HUES64 (cell line): Measurements from ENCODE around the gene YPEL3.
A peak's percentile ranks its signal among the peaks of the same experiment; 100 is the strongest.

Experiments used
- H3K27ac ChIP-seq: 2 replicates; pipeline ENCODE4 v1.7.0; 2013; ENCODE audit warnings: low read depth, low read length, inconsistent platforms
- H3K27me3 ChIP-seq: 2 replicates; pipeline ENCODE4 v1.6.1; 2013; ENCODE audit warnings: mild to moderate bottlenecking, low read length; ENCODE audit not compliant: insufficient read depth
- H3K36me3 ChIP-seq: 2 replicates; pipeline ENCODE4 v1.6.1; 2013; ENCODE audit warnings: mild to moderate bottlenecking, low read length; ENCODE audit not compliant: insufficient read depth
- H3K4me1 ChIP-seq: 2 replicates; pipeline ENCODE4 v1.6.1; 2013; ENCODE audit warnings: mild to moderate bottlenecking, low read length, moderate library complexity; ENCODE audit not compliant: insufficient read depth
- H3K4me3 ChIP-seq: 2 replicates; pipeline ENCODE4 v1.5.1; 2013; ENCODE audit warnings: mild to moderate bottlenecking, low read length, moderate library complexity
- H3K9ac ChIP-seq: 2 replicates; pipeline ENCODE4 v1.6.1; 2013; ENCODE audit warnings: mild to moderate bottlenecking, low read depth, low read length
- H3K9me3 ChIP-seq: 2 replicates; pipeline ENCODE4 v1.6.1; 2013; ENCODE audit warnings: low read depth, low read length; ENCODE audit not compliant: insufficient read depth
- WGBS: fragments of 150-250, 120-280 bp; methylation state at CpG from one replicate; pipeline ENCODE4 v1.1.7; 2013; ENCODE audit warnings: missing lambda C conversion rate; 5-methylcytosine and 5-hydroxymethylcytosine counted together

The YPEL3 gene

DNA sequence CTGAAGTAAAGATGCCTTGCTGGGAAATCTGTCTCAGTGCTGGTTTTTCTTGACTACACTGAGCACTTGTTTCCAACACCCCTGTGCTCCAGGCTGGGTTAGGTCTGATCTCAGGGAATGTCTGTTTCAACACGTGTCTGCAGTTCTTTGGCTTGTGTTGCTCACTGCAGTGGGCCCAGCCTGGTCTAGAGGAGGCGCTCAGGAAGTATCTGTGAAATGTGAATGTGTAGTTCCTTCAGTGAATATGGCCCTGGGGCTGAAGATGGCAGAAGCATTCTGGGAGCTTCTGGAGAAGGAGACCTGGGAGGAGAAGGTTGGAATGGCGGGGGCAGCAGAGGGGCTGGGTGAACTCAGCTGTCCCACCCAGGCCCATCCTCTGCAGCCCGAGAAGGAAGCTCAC, 8.1 kb upstream of the YPEL3 start:
- H3K9me3 ChIP-seq, result no peaks in the 10 kb centered on the region
- no peak overlapping the region for H3K27ac ChIP-seq
- H3K9ac ChIP-seq, result no peak overlapping the region
- H3K36me3 ChIP-seq, result peaks cover 3% of the 10 kb centered on the region; the same call in 1 of the 2 replicates
- H3K4me3 ChIP-seq, result no peak overlapping the region
- H3K4me1 ChIP-seq, result no peaks in the 10 kb centered on the region
- 93% methylated on average over 4 of the region's 4 CpGs for WGBS
- no peaks in the 10 kb centered on the region for H3K27me3 ChIP-seq

DNA sequence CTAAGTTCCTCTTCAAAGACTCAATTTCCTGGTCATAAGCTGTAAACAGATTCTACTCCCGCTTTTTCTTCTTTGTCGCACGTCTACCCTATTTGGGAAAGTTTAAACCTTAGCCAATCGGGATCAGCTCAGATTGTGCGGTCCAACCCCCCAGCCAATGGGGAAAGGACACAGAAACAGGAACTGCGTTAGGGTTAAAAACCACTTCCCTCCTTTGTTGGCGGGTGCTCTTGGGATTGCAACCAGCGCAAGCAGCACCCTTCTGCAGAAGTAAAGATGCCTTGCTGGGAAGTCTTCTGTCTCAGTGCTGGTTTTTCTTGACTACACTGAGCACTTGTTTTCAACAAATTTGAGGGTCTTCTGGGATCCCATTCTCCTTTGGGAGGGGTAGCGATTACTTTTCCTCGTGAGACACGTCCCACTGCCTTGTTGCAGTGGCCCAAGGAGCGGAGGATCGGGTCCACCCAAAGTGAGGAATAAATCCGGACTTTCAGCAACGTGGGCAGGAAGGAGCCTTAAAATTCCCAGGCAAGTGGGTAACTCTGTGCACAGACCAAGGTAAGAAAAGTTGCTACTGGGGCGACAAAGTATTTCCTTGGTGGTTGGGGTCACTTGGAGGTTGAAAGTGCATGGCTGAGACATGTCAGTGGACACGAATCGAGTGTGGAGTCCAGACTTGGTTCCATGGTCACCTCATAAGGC, 1.0 kb upstream of the YPEL3 start:
- Histone ChIP-seq H3K9me3 (peaks cover 21% of the 10 kb centered on the region), H3K9ac (peak overlapping the region; percentile 71; the same call in 1 of the 2 replicates), H3K4me3 (peak overlapping the region; percentile 49), H3K27ac (peak overlapping the region; percentile 83), H3K27me3 (no peaks in the 10 kb centered on the region), H3K4me1 (peaks cover 7% of the 10 kb centered on the region; the same call in 1 of the 2 replicates), H3K36me3 (peaks cover 2% of the 10 kb centered on the region; the same call in 1 of the 2 replicates)
- 95% methylated on average over 18 of the region's 18 CpGs for WGBS

DNA sequence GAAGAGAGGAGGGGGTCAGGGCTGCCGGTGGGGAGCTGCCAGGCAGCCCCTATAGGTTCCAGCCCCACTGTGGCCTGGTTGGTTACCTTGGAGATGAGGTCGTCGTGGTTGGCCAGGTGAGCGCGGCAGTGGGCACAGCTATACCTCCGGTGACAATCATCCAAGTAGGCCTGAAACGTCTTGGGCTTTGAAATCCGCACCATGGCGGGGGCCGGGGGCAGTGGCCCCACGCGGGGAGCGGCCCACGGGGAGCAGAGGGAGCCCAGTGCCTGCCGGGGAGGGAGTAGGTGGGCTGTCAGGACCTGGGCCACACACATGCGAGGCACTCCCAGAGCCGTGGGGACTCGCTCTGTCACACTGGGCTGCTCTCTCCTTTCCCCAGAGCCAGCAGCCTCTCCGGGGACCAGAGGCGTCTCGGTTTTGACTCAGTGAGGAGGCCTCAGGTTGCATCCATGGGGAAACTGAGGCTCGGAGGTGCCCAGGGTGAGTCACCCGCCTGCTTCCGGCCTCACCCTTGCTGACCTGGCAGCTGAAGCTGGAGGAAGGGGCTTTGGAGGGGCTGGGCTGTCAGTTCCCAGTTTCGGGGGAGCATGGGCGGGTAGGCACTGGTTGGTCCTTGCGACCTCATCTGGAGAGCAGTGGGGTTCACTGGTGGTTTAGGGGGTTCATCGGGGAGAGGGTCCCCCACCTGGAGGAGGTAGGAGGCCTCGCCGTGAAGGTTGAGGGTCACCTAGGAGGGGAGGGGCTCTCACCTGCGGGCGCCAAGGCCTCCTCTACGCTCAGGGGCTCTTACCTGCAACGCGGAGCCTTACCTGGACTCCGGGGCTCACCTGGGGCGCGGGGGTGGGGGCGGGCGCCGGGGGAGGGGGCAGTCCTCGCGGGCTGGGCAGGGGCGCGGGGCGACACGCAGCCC, 591 bp downstream of the YPEL3 start:
- WGBS, result 45% methylated on average over 47 of the region's 47 CpGs
- peaks cover 2% of the 10 kb centered on the region; the same call in 1 of the 2 replicates for H3K36me3 ChIP-seq
- H3K4me1 ChIP-seq, result peaks cover 7% of the 10 kb centered on the region; the same call in 1 of the 2 replicates
- peak overlapping the region; percentile 52; the same call in 1 of the 2 replicates for H3K9ac ChIP-seq
- H3K4me3 ChIP-seq, result peak overlapping the region; percentile 50
- H3K9me3 ChIP-seq, result peaks cover 21% of the 10 kb centered on the region
- H3K27me3 ChIP-seq, result no peaks in the 10 kb centered on the region
- H3K27ac ChIP-seq, result peak overlapping the region; percentile 59; the same call in 1 of the 2 replicates

DNA sequence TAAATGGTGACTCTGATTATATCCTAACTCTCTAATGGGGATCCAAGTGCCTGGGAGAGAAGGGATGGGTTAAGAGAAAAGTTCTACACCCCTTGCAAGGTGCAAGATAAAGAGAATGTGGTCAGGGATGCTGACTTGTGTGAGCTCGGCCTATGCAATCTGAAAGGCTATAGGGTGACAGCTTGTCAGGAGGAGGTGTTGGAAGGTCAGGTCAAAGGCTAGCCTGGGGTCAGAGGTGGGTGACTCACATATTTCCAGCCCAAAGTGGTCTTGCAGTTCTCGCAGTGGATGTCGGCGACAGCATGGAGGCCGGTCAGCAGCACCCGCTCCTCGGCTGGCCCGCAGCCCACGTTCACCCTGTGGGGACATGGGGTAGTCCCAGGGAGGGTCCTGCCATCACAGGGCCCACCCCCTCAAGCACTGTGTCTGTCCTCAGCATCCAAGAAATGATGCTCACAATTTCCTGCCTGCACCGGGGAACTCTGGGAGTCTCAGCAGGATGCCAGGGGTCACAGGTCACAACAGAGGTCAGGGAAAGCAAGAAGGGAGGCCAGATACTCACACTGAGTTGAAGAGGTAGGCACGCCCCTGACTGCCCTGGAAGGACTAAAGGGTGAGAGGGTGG, 1.4 kb downstream of the YPEL3 start:
- Histone ChIP-seq H3K9ac (no peak overlapping the region), H3K27ac (no peak overlapping the region), H3K4me3 (no peak overlapping the region), H3K27me3 (no peaks in the 10 kb centered on the region), H3K4me1 (peaks cover 7% of the 10 kb centered on the region; the same call in 1 of the 2 replicates), H3K36me3 (peaks cover 2% of the 10 kb centered on the region; the same call in 1 of the 2 replicates), H3K9me3 (peaks cover 21% of the 10 kb centered on the region)
- 92% methylated on average over 11 of the region's 11 CpGs for WGBS

DNA sequence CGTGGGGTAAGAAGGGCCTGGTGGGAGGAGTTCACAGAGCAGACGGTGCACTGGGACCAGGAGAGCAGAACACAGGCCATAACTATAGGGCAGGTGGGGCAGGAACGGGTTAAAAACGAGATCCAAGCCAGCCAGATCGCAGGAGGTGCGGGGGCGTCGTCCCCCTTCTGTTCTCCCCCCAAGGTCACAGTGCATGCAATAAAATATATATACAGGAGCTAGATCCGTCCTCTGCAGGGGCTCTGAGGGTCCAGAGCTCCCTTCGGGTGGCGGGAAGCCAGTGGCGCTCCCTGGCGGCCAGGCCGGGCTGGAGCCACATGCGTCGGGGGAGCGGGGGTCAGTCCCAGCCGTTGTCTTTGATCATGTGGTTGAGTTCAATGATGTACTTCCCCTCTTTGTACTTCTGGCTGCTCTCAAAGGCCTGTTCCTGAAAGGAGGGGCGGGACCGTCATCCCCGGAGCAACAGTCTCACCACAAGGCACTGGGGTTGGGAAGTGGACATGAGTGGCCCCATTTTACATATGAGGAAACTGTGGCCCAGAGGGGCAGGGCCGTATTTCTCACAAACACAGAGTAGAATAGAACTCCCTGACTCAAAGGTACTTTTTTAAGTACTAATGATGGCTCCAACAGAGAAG, 3.5 kb downstream of the YPEL3 start:
- Histone ChIP-seq H3K9me3 (peaks cover 9% of the 10 kb centered on the region), H3K4me1 (peaks cover 7% of the 10 kb centered on the region; the same call in 1 of the 2 replicates), H3K27ac (peak overlapping the region; percentile 70; the same call in 1 of the 2 replicates), H3K27me3 (no peaks in the 10 kb centered on the region), H3K36me3 (peaks cover 2% of the 10 kb centered on the region; the same call in 1 of the 2 replicates), H3K9ac (peak overlapping the region; percentile 72), H3K4me3 (peak overlapping the region; percentile 73)
- WGBS, result 2% methylated on average over 21 of the region's 22 CpGs

DNA sequence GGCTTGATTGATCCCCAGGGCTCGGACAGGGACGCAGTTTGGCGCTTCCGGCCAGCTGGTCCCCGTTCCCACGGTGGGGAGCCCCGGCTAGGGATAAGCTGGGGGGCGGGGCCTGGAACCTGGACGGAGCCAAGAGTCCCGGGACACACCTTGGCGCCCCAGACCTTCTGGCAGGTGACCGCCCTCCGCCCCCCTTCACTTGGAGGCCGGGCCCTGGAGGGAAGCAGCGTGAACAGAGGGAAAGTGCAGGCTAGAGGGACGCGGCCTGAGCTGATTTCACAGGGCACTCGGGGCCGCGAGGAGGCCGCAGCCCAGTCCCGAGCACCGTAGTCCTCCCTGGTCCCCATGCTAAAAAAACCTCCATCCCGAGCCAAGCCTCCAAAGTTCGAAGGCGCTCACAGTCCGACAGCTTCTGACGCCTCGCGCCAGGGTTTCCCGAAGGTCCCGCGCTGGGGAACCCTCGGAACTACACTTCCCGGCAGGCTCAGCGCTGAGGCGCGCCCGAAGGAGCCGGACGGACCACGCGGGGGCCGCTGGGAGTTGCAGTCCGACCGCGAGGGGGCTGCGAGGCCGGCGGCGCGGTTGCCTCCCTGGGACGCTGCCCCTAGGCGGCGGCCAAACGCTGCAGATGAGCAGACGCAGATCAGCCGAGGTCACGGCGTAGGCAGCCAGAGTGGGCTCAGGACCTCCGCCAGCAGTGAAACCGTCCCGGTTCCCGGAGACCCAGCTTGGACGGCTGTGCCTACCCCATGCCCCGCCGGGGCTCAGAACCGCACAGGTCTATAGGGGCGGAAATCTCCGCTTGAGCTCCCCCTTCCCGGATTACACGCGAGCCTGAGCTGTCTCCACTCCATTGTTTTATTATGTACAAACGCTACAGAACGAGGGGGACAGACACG, 4.3 kb downstream of the YPEL3 start, which contains the start of gene TBX6:
Gene TBX6 (minus strand): TSS at position 451 of the 899 bp plus-strand sequence. CDS start 731 bp downstream, outside the sequence.
- 1% methylated on average over 76 of the region's 76 CpGs for WGBS
- peak within 1 kb of the TSS; percentile 73 for H3K4me3 ChIP-seq
- H3K36me3 ChIP-seq, result peaks cover 6% of the 10 kb centered on the region
- peaks cover 2% of the 10 kb centered on the region; the same call in 1 of the 2 replicates for H3K9me3 ChIP-seq
- H3K27me3 ChIP-seq, result no peaks in the 10 kb centered on the region
- H3K4me1 ChIP-seq, result peaks cover 7% of the 10 kb centered on the region; the same call in 1 of the 2 replicates
- peak within 1 kb of the TSS; percentile 70; the same call in 1 of the 2 replicates for H3K27ac ChIP-seq
- peak within 1 kb of the TSS; percentile 72 for H3K9ac ChIP-seq

DNA sequence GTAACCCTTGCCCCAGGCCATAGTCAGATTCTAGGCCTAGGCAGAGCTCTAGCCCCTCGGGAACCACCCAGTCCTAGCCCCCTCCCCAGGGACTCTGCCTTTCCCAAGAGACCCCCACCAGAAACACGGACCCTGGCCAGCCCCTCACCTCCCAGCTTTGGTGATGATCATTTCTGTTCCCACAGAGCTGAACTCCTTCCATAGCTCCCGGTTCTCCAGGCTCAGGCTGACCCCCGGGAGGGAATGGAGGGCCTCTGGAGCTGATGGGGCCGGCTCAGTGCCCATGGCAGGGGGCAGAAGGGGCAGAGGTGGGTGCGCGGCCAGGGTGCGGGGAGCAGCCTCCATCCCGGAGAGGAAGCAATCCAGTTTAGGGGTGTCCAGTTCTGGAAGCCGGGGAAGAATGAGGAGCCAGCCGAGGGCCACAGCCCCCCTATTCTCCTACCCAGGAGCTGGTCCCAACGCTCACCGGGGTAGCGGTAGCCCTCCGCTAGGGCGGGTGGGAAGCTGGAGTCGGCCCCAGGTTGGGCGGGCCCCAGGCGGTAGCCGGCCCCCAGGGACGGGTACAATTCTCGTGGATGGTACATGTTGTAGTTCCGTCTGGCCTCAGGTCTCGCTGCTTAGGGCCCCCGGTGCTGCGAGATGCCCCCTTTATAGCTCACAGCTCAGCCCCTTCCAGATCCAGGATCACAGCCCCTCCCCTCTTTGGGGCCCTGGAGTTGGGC, 5.2 kb downstream of the YPEL3 start:
- Histone ChIP-seq H3K27me3 (no peaks in the 10 kb centered on the region), H3K4me1 (peaks cover 7% of the 10 kb centered on the region; the same call in 1 of the 2 replicates), H3K4me3 (peak overlapping the region; percentile 73), H3K36me3 (peaks cover 7% of the 10 kb centered on the region), H3K27ac (no peak overlapping the region), H3K9ac (no peak overlapping the region), H3K9me3 (no peaks in the 10 kb centered on the region)
- 76% methylated on average over 26 of the region's 26 CpGs for WGBS

DNA sequence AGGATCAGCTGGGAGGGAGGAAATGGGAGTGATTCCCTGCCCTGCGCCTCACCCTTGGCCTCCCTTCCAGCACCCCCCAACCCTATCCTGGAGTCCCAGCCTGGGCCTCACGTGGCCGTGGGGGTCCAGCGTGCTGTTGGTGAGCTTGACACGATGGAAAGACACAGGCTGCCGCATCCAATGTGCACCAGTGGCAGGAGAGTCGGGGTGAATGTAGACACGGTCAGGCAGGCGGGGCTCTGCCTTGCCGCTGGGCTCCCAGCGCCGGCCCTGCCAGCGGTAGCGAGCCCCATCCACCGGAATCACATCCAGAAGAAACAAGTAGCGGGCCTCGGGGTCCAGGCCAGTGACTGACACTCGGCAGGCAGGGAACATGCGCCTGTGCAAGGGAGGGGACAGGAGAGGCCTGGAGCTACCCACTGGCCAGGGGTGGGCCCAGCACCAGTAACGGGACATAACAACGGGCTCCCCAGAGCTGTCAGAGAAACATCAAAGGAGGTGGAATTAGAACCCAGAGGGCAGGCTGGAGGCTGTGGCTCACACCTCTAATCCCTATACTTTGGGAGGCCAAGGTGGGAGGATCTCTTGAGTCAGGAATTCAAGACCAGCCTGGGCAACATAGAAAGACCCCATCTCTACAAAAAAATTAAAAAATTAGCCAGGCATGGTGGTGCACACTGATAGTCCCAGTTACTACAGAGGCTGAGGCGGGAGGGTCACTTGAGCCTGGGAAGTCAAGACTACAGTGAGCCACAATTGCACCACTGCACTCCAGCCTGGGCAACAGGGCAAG, 7.0 kb downstream of the YPEL3 start:
- Histone ChIP-seq H3K27me3 (no peaks in the 10 kb centered on the region), H3K9ac (no peak overlapping the region), H3K9me3 (no peaks in the 10 kb centered on the region), H3K36me3 (peaks cover 22% of the 10 kb centered on the region), H3K27ac (no peak overlapping the region), H3K4me3 (no peak overlapping the region), H3K4me1 (peaks cover 3% of the 10 kb centered on the region; the same call in 1 of the 2 replicates)
- WGBS, result 87% methylated on average over 22 of the region's 22 CpGs
